Calu3 (cell line): Measurements from ENCODE around the gene CEP19. TPM values are rescaled to one million over a fixed set of nuclear protein-coding genes. Genes with fewer than 3 reads are reported as not detected.
A peak's percentile ranks its signal among the peaks of the same experiment; 100 is the strongest.

Experiments
- BruUV-seq: library from RNA; stranded (reverse); fragments of 400-500 nt; replicated peaks from 2 replicates; lab custom pipeline; 2021; lab: Mats Ljungman, UMichigan
- CTCF ChIA-PET: fragments of 300-600 bp; sonication (Branson Sonifier 250); formaldehyde crosslinking; loops from one replicate; lab custom pipeline; 2022; ENCODE audit warnings: antibody characterized with exemption; lab: Charles Lee
- DNase-seq: peaks from one replicate; pipeline ENCODE4 v3.0.0; 2022
- H3K27ac Mint-ChIP-seq: one replicate; pipeline ENCODE4 v1.8.0; 2022; ENCODE audit warnings: mixed read lengths; ENCODE audit not compliant: unreplicated experiment
- H3K27me3 Mint-ChIP-seq: one replicate; pipeline ENCODE4 v1.8.0; 2022; ENCODE audit warnings: mixed read lengths; ENCODE audit not compliant: unreplicated experiment
- H3K36me3 Mint-ChIP-seq: one replicate; pipeline ENCODE4 v1.8.0; 2022; ENCODE audit warnings: mild to moderate bottlenecking, moderate library complexity, mixed read lengths; ENCODE audit not compliant: insufficient read depth, unreplicated experiment
- H3K4me1 Mint-ChIP-seq: one replicate; pipeline ENCODE4 v1.8.0; 2022; ENCODE audit warnings: mild to moderate bottlenecking, low read depth, mixed read lengths; ENCODE audit not compliant: unreplicated experiment
- H3K4me3 Mint-ChIP-seq: one replicate; pipeline ENCODE4 v1.8.0; 2022; ENCODE audit warnings: mild to moderate bottlenecking, low read depth, moderate library complexity, mixed read lengths; ENCODE audit not compliant: unreplicated experiment
- H3K9me3 Mint-ChIP-seq: one replicate; pipeline ENCODE4 v1.8.0; 2022; ENCODE audit warnings: low read depth, mixed read lengths; ENCODE audit not compliant: unreplicated experiment
- CTCF ChIP-seq: fragments of 200-600 bp; IDR thresholded peaks from one replicate; pipeline ENCODE4 v1.8.0; 2022; ENCODE audit warnings: antibody characterized with exemption; ENCODE audit not compliant: unreplicated experiment
- intact Hi-C: fragments of 100-400 bp; cut with micrococcal nuclease; formaldehyde crosslinking; loops from one replicate; pipeline ENCODE4 v1.10.0; 2022; ENCODE audit not compliant: unreplicated experiment
- total RNA-seq: library from RNA; stranded (reverse); gene quantifications from 2 replicates; pipeline ENCODE4 v1.2.3, GENCODE V29; 2022

The CEP19 gene
- total RNA-seq, 1 experiment from 2014 or later, result 1.7 TPM

GRCh38 chr3:196667056-196667825 lies 44.8 kb downstream of the CEP19 start:
- H3K36me3 Mint-ChIP-seq, result no peaks in the 10 kb centered on the region
- H3K27ac Mint-ChIP-seq, result no peak overlapping the region
- CTCF ChIA-PET, result no interaction called here
- no TSS peak for BruUV-seq
- DNase-seq, result no peak
- intact Hi-C loops, result no loop called here
- no peak for TF ChIP-seq CTCF
- H3K27me3 Mint-ChIP-seq, result peaks cover 52% of the 10 kb centered on the region
- no peaks in the 10 kb centered on the region for H3K4me1 Mint-ChIP-seq
- H3K9me3 Mint-ChIP-seq, result no peaks in the 10 kb centered on the region
- no peak overlapping the region for H3K4me3 Mint-ChIP-seq

GRCh38 chr3:196666001-196666867 lies 45.8 kb downstream of the CEP19 start:
- no peak overlapping the region for H3K27ac Mint-ChIP-seq
- peak; percentile 15 for DNase-seq
- no peak for TF ChIP-seq CTCF
- H3K36me3 Mint-ChIP-seq, result no peaks in the 10 kb centered on the region
- no TSS peak for BruUV-seq
- H3K27me3 Mint-ChIP-seq, result peaks cover 42% of the 10 kb centered on the region
- H3K9me3 Mint-ChIP-seq, result no peaks in the 10 kb centered on the region
- CTCF ChIA-PET, result interaction anchor here (0.8 kb wide), 1 partner anchor 13 kb away, joined by 3 read pairs; no protein-coding TSS in a partner anchor
- intact Hi-C loops, result no loop called here
- no peaks in the 10 kb centered on the region for H3K4me1 Mint-ChIP-seq
- no peak overlapping the region for H3K4me3 Mint-ChIP-seq

- no TSS peak for BruUV-seq
- Mint-ChIP-seq H3K27me3 (peaks cover 25% of the 10 kb centered on the region), H3K4me1 (peaks cover 7% of the 10 kb centered on the region), H3K36me3 (no peaks in the 10 kb centered on the region), H3K4me3 (no peak overlapping the region), H3K27ac (no peak overlapping the region), H3K9me3 (no peaks in the 10 kb centered on the region)
- CTCF ChIA-PET, result no interaction called here
- intact Hi-C loops, result no loop called here
- no peak for DNase-seq
- no peak for TF ChIP-seq CTCF
Observed at GRCh38 chr3:196662711-196663571, 49.1 kb downstream of the CEP19 start.

GRCh38 chr3:196662033-196662432 lies 50.0 kb downstream of the CEP19 start:
- BruUV-seq, result no TSS peak
- intact Hi-C loops, result no loop called here
- no peaks in the 10 kb centered on the region for H3K9me3 Mint-ChIP-seq
- CTCF ChIA-PET, result no interaction called here
- H3K4me1 Mint-ChIP-seq, result peaks cover 7% of the 10 kb centered on the region
- TF ChIP-seq CTCF, result no peak
- H3K27me3 Mint-ChIP-seq, result peaks cover 25% of the 10 kb centered on the region
- H3K36me3 Mint-ChIP-seq, result no peaks in the 10 kb centered on the region
- no peak overlapping the region for H3K27ac Mint-ChIP-seq
- H3K4me3 Mint-ChIP-seq, result no peak overlapping the region
- DNase-seq, result no peak
